Activated T-helper 2 cell treated with anti-CD3 and anti-CD28 coated beads, Interferon-gamma antibody, Interleukin-2, Interleukin-4, amounts not matched to agents 10 μg/mL and 5 μg/mL and 100 μg/mL, durations not matched to agents 14 hours and 24 hours and 36 hours (primary cell): ENCODE results near the gene BLOC1S5. TPM values are rescaled to one million over a fixed set of nuclear protein-coding genes. Genes with fewer than 3 reads are reported as not detected.
"Not testable (repeated sequence)": the region's sequence is repeated elsewhere in the genome, so short reads cannot be mapped to it uniquely, and the experiment has no call there.

Source experiments
- DNase-seq: peaks from one replicate; pipeline ENCODE4 v3.0.0; 2021; ENCODE audit warnings: low spot score
- H3K27ac Mint-ChIP-seq: one replicate; pipeline ENCODE4 v1.8.0; 2021; ENCODE audit warnings: mixed read lengths
- H3K27me3 Mint-ChIP-seq: one replicate; pipeline ENCODE4 v1.8.0; 2021; ENCODE audit warnings: low read depth, mixed read lengths
- H3K36me3 Mint-ChIP-seq: one replicate; pipeline ENCODE4 v1.8.0; 2021; ENCODE audit warnings: low read depth, mixed read lengths
- H3K4me1 Mint-ChIP-seq: one replicate; pipeline ENCODE4 v1.8.0; 2021; ENCODE audit warnings: low read depth, mixed read lengths
- H3K4me3 Mint-ChIP-seq: one replicate; pipeline ENCODE4 v1.8.0; 2021; ENCODE audit warnings: low read depth, mild to moderate bottlenecking, moderate library complexity, mixed read lengths
- H3K9me3 Mint-ChIP-seq: one replicate; pipeline ENCODE4 v1.8.0; 2021; ENCODE audit warnings: mixed read lengths
- intact Hi-C: fragments of 100-400 bp; cut with micrococcal nuclease; formaldehyde crosslinking; loops from one replicate; pipeline ENCODE4 v1.15.1; 2023
- total RNA-seq: library from RNA; stranded (reverse); gene quantifications from 2 replicates; pipeline ENCODE4 v1.2.3, GENCODE V29; 2022

The BLOC1S5 gene
- total RNA-seq, 1 donor from 2014 or later, result 25.4 TPM

- Mint-ChIP-seq H3K27ac (no peak overlapping the region), H3K4me1 (no peaks in the 10 kb centered on the region), H3K36me3 (no peaks in the 10 kb centered on the region), H3K9me3 (no peaks in the 10 kb centered on the region), H3K27me3 (no peaks in the 10 kb centered on the region), H3K4me3 (no peak overlapping the region)
- intact Hi-C loops, result no loop called here
- no peak for DNase-seq
Observed at GRCh38 chr6:7996538-7997111, 67.6 kb downstream of the BLOC1S5 start.

GRCh38 chr6:7993952-7994351 lies 70.2 kb downstream of the BLOC1S5 start:
- DNase-seq, result no peak
- Mint-ChIP-seq H3K4me3 (no peak overlapping the region), H3K9me3 (no peaks in the 10 kb centered on the region), H3K27ac (no peak overlapping the region), H3K27me3 (no peaks in the 10 kb centered on the region), H3K36me3 (no peaks in the 10 kb centered on the region), H3K4me1 (no peaks in the 10 kb centered on the region)
- intact Hi-C loops, result no loop called here

GRCh38 chr6:7993399-7993798 lies 70.8 kb downstream of the BLOC1S5 start:
- Mint-ChIP-seq H3K4me3 (no peak overlapping the region), H3K27me3 (no peaks in the 10 kb centered on the region), H3K9me3 (no peaks in the 10 kb centered on the region), H3K27ac (no peak overlapping the region), H3K36me3 (no peaks in the 10 kb centered on the region), H3K4me1 (no peaks in the 10 kb centered on the region)
- no peak for DNase-seq
- intact Hi-C loops, result no loop called here

- Mint-ChIP-seq H3K9me3 (no peaks in the 10 kb centered on the region), H3K27ac (no peak overlapping the region), H3K4me3 (no peak overlapping the region), H3K36me3 (no peaks in the 10 kb centered on the region), H3K4me1 (no peaks in the 10 kb centered on the region), H3K27me3 (no peaks in the 10 kb centered on the region)
- intact Hi-C loops, result no loop called here
- no peak for DNase-seq
Observed at GRCh38 chr6:7992002-7992815, 72.0 kb downstream of the BLOC1S5 start.

- Mint-ChIP-seq H3K27me3 (no peaks in the 10 kb centered on the region), H3K36me3 (no peaks in the 10 kb centered on the region), H3K9me3 (no peaks in the 10 kb centered on the region), H3K4me3 (no peak overlapping the region), H3K4me1 (no peaks in the 10 kb centered on the region), H3K27ac (no peak overlapping the region)
- DNase-seq, result no peak
- intact Hi-C loops, result no loop called here
Observed at GRCh38 chr6:7991536-7991935, 72.7 kb downstream of the BLOC1S5 start.

GRCh38 chr6:7986219-7986618 lies 78.0 kb downstream of the BLOC1S5 start:
- peaks cover 6% of the 10 kb centered on the region for H3K27me3 Mint-ChIP-seq
- no peak for DNase-seq
- H3K27ac Mint-ChIP-seq, result no peak overlapping the region
- no peaks in the 10 kb centered on the region for H3K9me3 Mint-ChIP-seq
- no peaks in the 10 kb centered on the region for H3K36me3 Mint-ChIP-seq
- no peaks in the 10 kb centered on the region for H3K4me1 Mint-ChIP-seq
- no peak overlapping the region for H3K4me3 Mint-ChIP-seq
- intact Hi-C loops, result no loop called here

- H3K4me1 Mint-ChIP-seq, H3K27ac Mint-ChIP-seq, H3K36me3 Mint-ChIP-seq, DNase-seq, H3K27me3 Mint-ChIP-seq, H3K4me3 Mint-ChIP-seq, intact Hi-C loops, H3K9me3 Mint-ChIP-seq: not testable (repeated sequence)
Observed at GRCh38 chr6:7983967-7984366, 80.2 kb downstream of the BLOC1S5 start.

GRCh38 chr6:7979831-7980230 lies 84.4 kb downstream of the BLOC1S5 start:
- intact Hi-C loops, result no loop called here
- no peaks in the 10 kb centered on the region for H3K36me3 Mint-ChIP-seq
- H3K27ac Mint-ChIP-seq, result no peak overlapping the region
- H3K9me3 Mint-ChIP-seq, result no peaks in the 10 kb centered on the region
- peaks cover 18% of the 10 kb centered on the region for H3K27me3 Mint-ChIP-seq
- peaks cover 4% of the 10 kb centered on the region for H3K4me1 Mint-ChIP-seq
- no peak overlapping the region for H3K4me3 Mint-ChIP-seq
- DNase-seq, result no peak

- H3K4me1 Mint-ChIP-seq, result peaks cover 6% of the 10 kb centered on the region
- H3K27me3 Mint-ChIP-seq, result peaks cover 24% of the 10 kb centered on the region
- DNase-seq, result no peak
- intact Hi-C loops, result no loop called here
- H3K4me3 Mint-ChIP-seq, result no peak overlapping the region
- H3K36me3 Mint-ChIP-seq, result no peaks in the 10 kb centered on the region
- no peaks in the 10 kb centered on the region for H3K9me3 Mint-ChIP-seq
- no peak overlapping the region for H3K27ac Mint-ChIP-seq
Observed at GRCh38 chr6:7978736-7979135, 85.5 kb downstream of the BLOC1S5 start.

GRCh38 chr6:7976485-7977056 lies 87.6 kb downstream of the BLOC1S5 start:
- Mint-ChIP-seq H3K4me1 (peaks cover 6% of the 10 kb centered on the region), H3K9me3 (no peaks in the 10 kb centered on the region), H3K36me3 (no peaks in the 10 kb centered on the region), H3K27ac (no peak overlapping the region), H3K4me3 (no peak overlapping the region), H3K27me3 (peaks cover 20% of the 10 kb centered on the region)
- DNase-seq, result no peak
- intact Hi-C loops, result no loop called here

- peaks cover 20% of the 10 kb centered on the region for H3K27me3 Mint-ChIP-seq
- no peaks in the 10 kb centered on the region for H3K9me3 Mint-ChIP-seq
- peaks cover 6% of the 10 kb centered on the region for H3K4me1 Mint-ChIP-seq
- intact Hi-C loops, result no loop called here
- no peaks in the 10 kb centered on the region for H3K36me3 Mint-ChIP-seq
- no peak overlapping the region for H3K27ac Mint-ChIP-seq
- no peak for DNase-seq
- H3K4me3 Mint-ChIP-seq, result no peak overlapping the region
Observed at GRCh38 chr6:7975764-7976146, 88.4 kb downstream of the BLOC1S5 start.

- Mint-ChIP-seq H3K4me3 (no peak overlapping the region), H3K36me3 (no peaks in the 10 kb centered on the region), H3K4me1 (peaks cover 6% of the 10 kb centered on the region), H3K9me3 (peaks cover 5% of the 10 kb centered on the region), H3K27me3 (peaks cover 20% of the 10 kb centered on the region), H3K27ac (no peak overlapping the region)
- intact Hi-C loops, result no loop called here
- no peak for DNase-seq
Observed at GRCh38 chr6:7974938-7975763, 89.0 kb downstream of the BLOC1S5 start.

- no peaks in the 10 kb centered on the region for H3K36me3 Mint-ChIP-seq
- no peak for DNase-seq
- intact Hi-C loops, result no loop called here
- H3K27ac Mint-ChIP-seq, result no peak overlapping the region
- H3K4me1 Mint-ChIP-seq, result peaks cover 6% of the 10 kb centered on the region
- H3K27me3 Mint-ChIP-seq, result peaks cover 20% of the 10 kb centered on the region
- peaks cover 5% of the 10 kb centered on the region for H3K9me3 Mint-ChIP-seq
- no peak overlapping the region for H3K4me3 Mint-ChIP-seq
Observed at GRCh38 chr6:7974565-7974937, 89.6 kb downstream of the BLOC1S5 start.
